AG04450 (cell line): ENCODE results near the gene ARFGAP2. TPM values are rescaled to one million over a fixed set of nuclear protein-coding genes. Genes with fewer than 3 reads are reported as not detected.

ENCODE experiments used
- CTCF ChIA-PET: fragments of 300-600, 350-600 bp; formaldehyde crosslinking; extraction: SDS; loops from one replicate; lab custom pipeline; 2022; ENCODE audit warnings: antibody characterized with exemption, inconsistent platforms; lab: Charles Lee
- POLR2A ChIA-PET: fragments of 350-600 bp; formaldehyde crosslinking; extraction: SDS; loops from one replicate; lab custom pipeline; 2021; ENCODE audit warnings: antibody characterized with exemption, inconsistent platforms; lab: Yijun Ruan, JAX
- DNase-seq: peaks from one replicate; pipeline ENCODE4 v3.0.0-alpha.2; 2011; ENCODE audit warnings: low read depth, low spot score
- H3K27ac ChIP-seq: one replicate; pipeline ENCODE4 v1.5.1; 2012; ENCODE audit warnings: low read depth, low read length, control low read depth
- H3K27me3 ChIP-seq: one replicate; pipeline ENCODE4 v1.6.0; 2012; ENCODE audit warnings: low read length; ENCODE audit not compliant: control insufficient read depth, insufficient read depth
- H3K4me3 ChIP-seq: 2 replicates; pipeline ENCODE4 v1.5.1; 2011; ENCODE audit warnings: mild to moderate bottlenecking, low read depth, low read length, control low read depth
- H3K9me3 ChIP-seq: 2 replicates; pipeline ENCODE4 v1.5.1; 2012; ENCODE audit warnings: low read length; ENCODE audit not compliant: control insufficient read depth, insufficient read depth
- polyA plus RNA-seq: library from polyadenylated mRNA; depleted of rRNA; stranded (reverse); fragments of >200 nt; gene quantifications from 2 replicates; pipeline ENCODE4 v1.2.3, GENCODE V29; 2011
- TF ChIP-seq, protein P1 (sequence below): IDR thresholded peaks from 2 replicates; pipeline ENCODE4 v1.5.1; 2011; ENCODE audit warnings: low read depth, low read length, control low read depth, inconsistent platforms

ARFGAP2 gene
- polyA plus RNA-seq, 1 experiment, result 38.6 TPM

GRCh38 chr11:47165253-47165840 is 11.3 kb downstream of the ARFGAP2 start:
- ChIA-PET CTCF (interaction anchor here (0.7 to 1.0 kb wide), 2 partner anchors 14 to 37 kb away, joined by 3 read pairs; no protein-coding TSS in a partner anchor), POLR2A (interaction anchor here (0.6 to 0.7 kb wide), 2 partner anchors 10 to 19 kb away, joined by 6 read pairs; no protein-coding TSS in a partner anchor)
- Histone ChIP-seq H3K27me3 (no peaks in the 10 kb centered on the region), H3K9me3 (no peaks in the 10 kb centered on the region), H3K4me3 (no peak overlapping the region), H3K27ac (no peak overlapping the region)
- DNase-seq, result no peak
- TF ChIP-seq, protein P1, sequence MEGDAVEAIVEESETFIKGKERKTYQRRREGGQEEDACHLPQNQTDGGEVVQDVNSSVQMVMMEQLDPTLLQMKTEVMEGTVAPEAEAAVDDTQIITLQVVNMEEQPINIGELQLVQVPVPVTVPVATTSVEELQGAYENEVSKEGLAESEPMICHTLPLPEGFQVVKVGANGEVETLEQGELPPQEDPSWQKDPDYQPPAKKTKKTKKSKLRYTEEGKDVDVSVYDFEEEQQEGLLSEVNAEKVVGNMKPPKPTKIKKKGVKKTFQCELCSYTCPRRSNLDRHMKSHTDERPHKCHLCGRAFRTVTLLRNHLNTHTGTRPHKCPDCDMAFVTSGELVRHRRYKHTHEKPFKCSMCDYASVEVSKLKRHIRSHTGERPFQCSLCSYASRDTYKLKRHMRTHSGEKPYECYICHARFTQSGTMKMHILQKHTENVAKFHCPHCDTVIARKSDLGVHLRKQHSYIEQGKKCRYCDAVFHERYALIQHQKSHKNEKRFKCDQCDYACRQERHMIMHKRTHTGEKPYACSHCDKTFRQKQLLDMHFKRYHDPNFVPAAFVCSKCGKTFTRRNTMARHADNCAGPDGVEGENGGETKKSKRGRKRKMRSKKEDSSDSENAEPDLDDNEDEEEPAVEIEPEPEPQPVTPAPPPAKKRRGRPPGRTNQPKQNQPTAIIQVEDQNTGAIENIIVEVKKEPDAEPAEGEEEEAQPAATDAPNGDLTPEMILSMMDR, result no peak

- H3K4me3 ChIP-seq, result no peak overlapping the region
- H3K9me3 ChIP-seq, result no peaks in the 10 kb centered on the region
- no peaks in the 10 kb centered on the region for H3K27me3 ChIP-seq
- TF ChIP-seq, protein P1, result no peak
- POLR2A ChIA-PET, result no interaction called here
- CTCF ChIA-PET, result interaction anchor here (1.0 kb wide), 1 partner anchor 15 kb away, joined by 3 read pairs; no protein-coding TSS in a partner anchor
- no peak overlapping the region for H3K27ac ChIP-seq
- DNase-seq, result no peak
Measured at GRCh38 chr11:47164321-47164720, 12.4 kb downstream of the ARFGAP2 start.

DNA sequence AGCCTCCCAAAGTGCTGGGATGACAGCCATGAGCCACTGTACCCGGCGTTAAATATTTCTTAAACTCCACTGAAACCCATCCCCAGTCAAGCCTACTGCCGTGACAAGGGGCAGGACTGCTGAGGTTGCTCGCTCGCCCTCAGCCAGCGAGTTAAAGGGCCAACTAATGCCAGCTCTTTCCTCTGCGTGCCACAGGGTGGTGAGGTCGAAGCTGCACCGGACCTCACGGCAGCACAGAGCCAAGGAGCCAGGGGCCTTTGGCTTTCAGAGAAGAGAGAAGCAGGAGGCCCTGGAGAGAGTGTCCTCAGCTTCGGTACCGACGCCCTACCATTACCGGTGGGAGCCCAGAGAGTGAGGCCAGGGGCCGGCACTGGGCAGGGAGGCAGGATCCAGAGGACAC is 12.8 kb downstream of the ARFGAP2 start:
- H3K27ac ChIP-seq, result no peak overlapping the region
- no peak for DNase-seq
- POLR2A ChIA-PET, result no interaction called here
- TF ChIP-seq, protein P1, result no peak
- no peak overlapping the region for H3K4me3 ChIP-seq
- CTCF ChIA-PET, result interaction anchor here (1.7 kb wide), 1 partner anchor 95 kb away, joined by 6 read pairs; no protein-coding TSS in a partner anchor
- no peaks in the 10 kb centered on the region for H3K9me3 ChIP-seq
- no peaks in the 10 kb centered on the region for H3K27me3 ChIP-seq

- Histone ChIP-seq H3K4me3 (no peak overlapping the region), H3K27ac (no peak overlapping the region), H3K9me3 (no peaks in the 10 kb centered on the region), H3K27me3 (no peaks in the 10 kb centered on the region)
- DNase-seq, result no peak
- POLR2A ChIA-PET, result interaction anchor here (0.7 to 1.5 kb wide), 2 partner anchors 10 to 311 kb away, joined by 5 read pairs; no protein-coding TSS in a partner anchor
- CTCF ChIA-PET, result interaction anchor here (0.5 to 1.7 kb wide), 11 partner anchors 10 to 281 kb away, joined by 3 to 12 read pairs (median 4); no protein-coding TSS in a partner anchor
- TF ChIP-seq, protein P1, result no peak
Measured at GRCh38 chr11:47163193-47163592, 13.5 kb downstream of the ARFGAP2 start.

- TF ChIP-seq, protein P1, result no peak
- Histone ChIP-seq H3K27me3 (no peaks in the 10 kb centered on the region), H3K4me3 (no peak overlapping the region), H3K27ac (no peak overlapping the region), H3K9me3 (no peaks in the 10 kb centered on the region)
- ChIA-PET CTCF (interaction anchor here (0.5 to 2.1 kb wide), 12 partner anchors 9 to 292 kb away, joined by 3 to 16 read pairs (median 6); no protein-coding TSS in a partner anchor), POLR2A (interaction anchor here (0.8 to 1.5 kb wide), 2 partner anchors 10 to 297 kb away, joined by 3 to 5 read pairs; no protein-coding TSS in a partner anchor)
- no peak for DNase-seq
Measured at GRCh38 chr11:47162426-47162825, 14.3 kb downstream of the ARFGAP2 start.
